Chondrocyte (in vitro differentiated cells): ENCODE measurements around the gene ZNF750. TPM values are rescaled to one million over a fixed set of nuclear protein-coding genes. Genes with fewer than 3 reads are reported as not detected.

Source experiments
- DNase-seq: peaks from one replicate; pipeline ENCODE4 v3.0.0; 2021; ENCODE audit warnings: mixed read lengths, low spot score
- H3K27ac Mint-ChIP-seq: one replicate; pipeline ENCODE4 v1.8.0; 2021; ENCODE audit warnings: mild to moderate bottlenecking, moderate library complexity, mixed read lengths; ENCODE audit not compliant: unreplicated experiment
- H3K27me3 Mint-ChIP-seq: 2 replicates; pipeline ENCODE4 v1.8.0; 2021; ENCODE audit warnings: low read depth, mixed read lengths
- H3K36me3 Mint-ChIP-seq: 2 replicates; pipeline ENCODE4 v1.8.0; 2021; ENCODE audit warnings: low read depth, mixed read lengths
- H3K4me1 Mint-ChIP-seq: 2 replicates; pipeline ENCODE4 v1.8.0; 2021; ENCODE audit warnings: low read depth, mild to moderate bottlenecking, mixed read lengths
- H3K4me3 Mint-ChIP-seq: one replicate; pipeline ENCODE4 v1.8.0; 2021; ENCODE audit warnings: mild to moderate bottlenecking, moderate library complexity, mixed read lengths; ENCODE audit not compliant: unreplicated experiment
- H3K9me3 Mint-ChIP-seq: 2 replicates; pipeline ENCODE4 v1.8.0; 2021; ENCODE audit warnings: low read depth, mixed read lengths
- CTCF ChIP-seq: fragments of 200-600 bp; sonication (generic); IDR thresholded peaks from 2 replicates; pipeline ENCODE4 v1.5.0; 2021; ENCODE audit warnings: antibody characterized with exemption, mild to moderate bottlenecking, moderate library complexity
- total RNA-seq: library from RNA; stranded (reverse); gene quantifications from 3 replicates; pipeline ENCODE4 v1.2.1, GENCODE V29; 2021

The ZNF750 gene
- total RNA-seq, 1 donor from 2014 or later, result not detected

- DNase-seq, result no peak
- Mint-ChIP-seq H3K27ac (peak overlapping the region; percentile 69), H3K4me1 (peaks cover 14% of the 10 kb centered on the region), H3K9me3 (no peaks in the 10 kb centered on the region), H3K36me3 (peaks cover 8% of the 10 kb centered on the region), H3K27me3 (no peaks in the 10 kb centered on the region), H3K4me3 (no peak overlapping the region)
- TF ChIP-seq CTCF, result no peak
Measured at GRCh38 chr17:82884341-82884969, 44.6 kb upstream of the ZNF750 start.

GRCh38 chr17:82883419-82884031 is 43.7 kb upstream of the ZNF750 start:
- no peaks in the 10 kb centered on the region for H3K27me3 Mint-ChIP-seq
- H3K36me3 Mint-ChIP-seq, result peaks cover 8% of the 10 kb centered on the region
- no peaks in the 10 kb centered on the region for H3K9me3 Mint-ChIP-seq
- no peak overlapping the region for H3K27ac Mint-ChIP-seq
- peaks cover 14% of the 10 kb centered on the region for H3K4me1 Mint-ChIP-seq
- DNase-seq, result no peak
- no peak overlapping the region for H3K4me3 Mint-ChIP-seq
- no peak for TF ChIP-seq CTCF

GRCh38 chr17:82882715-82883418 is 43.0 kb upstream of the ZNF750 start:
- Mint-ChIP-seq H3K27me3 (no peaks in the 10 kb centered on the region), H3K9me3 (no peaks in the 10 kb centered on the region), H3K4me3 (no peak overlapping the region), H3K4me1 (peaks cover 14% of the 10 kb centered on the region), H3K36me3 (peaks cover 8% of the 10 kb centered on the region), H3K27ac (no peak overlapping the region)
- no peak for DNase-seq
- no peak for TF ChIP-seq CTCF

GRCh38 chr17:82881900-82882714 is 42.3 kb upstream of the ZNF750 start:
- Mint-ChIP-seq H3K27ac (no peak overlapping the region), H3K36me3 (peaks cover 8% of the 10 kb centered on the region), H3K9me3 (no peaks in the 10 kb centered on the region), H3K4me3 (no peak overlapping the region), H3K4me1 (peaks cover 14% of the 10 kb centered on the region), H3K27me3 (no peaks in the 10 kb centered on the region)
- TF ChIP-seq CTCF, result no peak
- DNase-seq, result peak; percentile 64

DNA sequence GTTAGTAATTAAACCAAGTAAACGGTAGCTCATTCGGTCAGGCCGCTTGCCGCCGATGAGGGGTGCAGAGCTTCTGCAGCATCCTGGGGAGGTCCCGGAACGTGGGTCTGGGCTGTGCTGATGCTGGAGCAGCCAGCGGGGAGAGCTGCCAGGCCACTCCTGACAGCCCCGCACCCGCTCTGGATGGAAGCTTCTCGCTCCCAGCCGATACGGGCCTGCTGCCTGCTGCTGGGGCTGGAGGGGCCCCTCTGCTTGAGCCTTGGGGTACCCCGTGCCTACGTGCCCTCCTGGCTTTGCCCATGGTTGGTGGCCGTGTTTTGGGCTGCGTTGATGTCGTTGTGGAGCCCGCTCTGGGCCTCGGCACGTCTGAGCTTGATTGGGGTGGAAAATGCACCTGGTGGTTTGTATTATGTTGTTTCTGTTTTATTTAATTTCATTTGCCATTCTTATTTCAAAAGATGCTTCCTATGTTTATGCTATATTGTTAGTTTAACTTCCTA is 41.6 kb upstream of the ZNF750 start:
- H3K9me3 Mint-ChIP-seq, result no peaks in the 10 kb centered on the region
- peaks cover 8% of the 10 kb centered on the region for H3K36me3 Mint-ChIP-seq
- H3K4me3 Mint-ChIP-seq, result no peak overlapping the region
- no peak overlapping the region for H3K27ac Mint-ChIP-seq
- H3K4me1 Mint-ChIP-seq, result peaks cover 20% of the 10 kb centered on the region
- no peak for TF ChIP-seq CTCF
- no peak for DNase-seq
- no peaks in the 10 kb centered on the region for H3K27me3 Mint-ChIP-seq
